HG03280 (cell line): ENCODE results near the gene ANKRD44.
"Not testable (repeated sequence)": the region's sequence is repeated elsewhere in the genome, so short reads cannot be mapped to it uniquely, and the experiment has no call there.

Experiments used
- ATAC-seq: cut with Tn5 transposase; IDR thresholded peaks from one replicate; pipeline ENCODE4 v1.9.1; 2021; ENCODE audit warnings: mild to moderate bottlenecking, moderate library complexity; ENCODE audit not compliant: unreplicated experiment

ANKRD44 gene

DNA sequence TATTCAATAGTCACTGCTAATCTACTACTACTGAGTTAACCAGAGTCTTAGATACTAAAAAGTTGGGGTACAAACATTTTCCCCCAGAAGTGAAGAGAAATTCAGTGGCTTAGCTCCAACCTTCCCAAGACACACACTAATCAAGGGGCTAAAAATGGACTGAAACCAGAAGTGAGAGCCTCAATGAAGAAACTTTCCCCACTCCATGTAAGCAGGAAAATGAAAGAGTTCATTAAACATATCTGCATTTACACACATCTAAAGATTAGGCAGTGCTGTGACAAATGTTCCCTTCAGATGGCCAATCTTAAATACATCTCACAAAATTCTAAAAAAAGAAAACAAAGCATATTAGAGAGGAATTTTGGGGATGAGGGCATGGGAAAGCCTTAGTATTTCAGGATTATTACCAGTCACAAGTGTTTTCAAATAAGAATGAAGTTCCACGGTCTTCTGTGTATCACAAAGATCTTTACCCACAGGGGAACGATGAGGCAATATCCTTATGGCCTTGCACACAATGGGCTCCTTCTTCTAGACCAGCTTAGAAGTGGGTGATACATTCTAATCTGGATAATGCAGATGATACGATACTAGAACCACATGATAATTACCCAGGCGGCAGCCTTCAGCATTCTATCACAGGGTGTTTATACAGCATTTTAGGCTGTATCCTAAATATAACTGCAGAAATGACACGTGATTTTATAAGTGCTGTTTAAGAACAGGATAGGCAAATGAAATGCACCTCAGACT, 17.1 kb downstream of the ANKRD44 start:
- peak; percentile 30 for ATAC-seq

DNA sequence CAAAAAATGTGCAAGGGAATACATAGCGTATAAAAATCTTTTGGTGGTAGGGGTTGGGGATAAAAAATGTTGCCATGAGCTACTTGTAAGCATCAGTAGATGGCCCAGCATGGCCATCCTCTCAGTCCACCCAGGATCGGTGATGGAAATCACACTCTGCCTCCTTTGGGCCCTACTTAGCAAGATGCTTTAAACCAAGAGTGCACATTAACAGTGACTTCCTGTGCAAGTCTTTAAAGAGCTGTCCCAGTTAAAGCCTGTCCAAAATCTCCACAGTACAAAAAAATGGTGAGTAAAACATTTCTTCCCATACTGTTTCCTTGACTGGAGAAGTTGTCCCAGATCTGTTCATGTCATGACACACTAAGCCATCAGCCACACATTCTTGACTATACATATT, 18.0 kb downstream of the ANKRD44 start:
- ATAC-seq, result peak; percentile 34

DNA sequence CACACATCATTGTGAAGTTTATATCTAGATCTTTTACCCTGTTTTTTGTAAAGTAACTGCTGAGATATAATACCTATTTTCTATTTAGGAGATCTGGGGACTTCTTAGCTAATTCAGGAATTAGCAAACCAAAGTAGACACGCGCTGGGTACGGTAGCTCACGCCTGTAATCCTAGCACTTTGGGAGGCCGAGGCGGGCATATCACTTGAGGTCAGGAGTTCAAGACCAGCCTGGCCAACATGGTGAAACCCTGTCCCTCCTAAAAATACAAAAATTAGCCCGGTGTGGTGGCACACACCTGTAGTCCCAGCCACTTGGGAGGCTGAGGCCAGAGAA, 23.0 kb downstream of the ANKRD44 start:
- ATAC-seq, result not testable (repeated sequence)

DNA sequence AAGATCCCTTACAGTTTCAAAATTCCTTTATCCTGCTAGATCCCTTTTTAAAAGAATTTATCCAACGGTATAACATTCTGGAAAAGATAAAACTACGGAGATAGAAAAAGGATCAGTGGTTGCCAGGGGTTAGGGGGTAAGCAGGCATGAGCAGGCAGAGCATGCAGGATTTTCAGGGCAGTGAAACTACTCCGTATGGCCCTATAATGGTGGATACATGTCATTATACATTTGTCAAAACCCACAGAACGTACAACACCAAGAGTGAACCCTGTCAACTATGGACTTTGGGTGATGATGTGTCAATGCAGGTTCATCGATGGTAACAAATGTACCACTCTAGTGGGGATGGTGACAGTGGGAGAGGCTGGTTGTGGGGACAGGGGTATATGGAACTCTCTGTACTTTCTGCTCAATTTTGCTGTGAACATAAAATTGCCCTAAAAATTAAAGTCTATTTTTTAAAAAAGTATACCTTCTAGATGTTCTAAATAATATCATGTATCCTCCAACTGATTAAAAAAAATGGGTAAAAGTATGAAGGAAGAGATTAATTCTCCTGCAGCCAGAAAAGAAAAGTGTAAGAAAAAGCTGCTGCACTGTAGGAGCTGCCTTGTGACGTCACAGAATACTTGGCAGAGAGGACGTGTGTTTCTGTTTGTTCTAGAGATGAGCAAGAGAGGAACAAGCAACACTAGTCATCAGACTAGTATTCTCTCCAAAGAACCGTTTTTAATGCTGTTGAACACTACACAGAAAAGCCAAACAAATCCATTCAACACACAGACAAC, 23.6 kb downstream of the ANKRD44 start:
- peak; percentile 95 for ATAC-seq

DNA sequence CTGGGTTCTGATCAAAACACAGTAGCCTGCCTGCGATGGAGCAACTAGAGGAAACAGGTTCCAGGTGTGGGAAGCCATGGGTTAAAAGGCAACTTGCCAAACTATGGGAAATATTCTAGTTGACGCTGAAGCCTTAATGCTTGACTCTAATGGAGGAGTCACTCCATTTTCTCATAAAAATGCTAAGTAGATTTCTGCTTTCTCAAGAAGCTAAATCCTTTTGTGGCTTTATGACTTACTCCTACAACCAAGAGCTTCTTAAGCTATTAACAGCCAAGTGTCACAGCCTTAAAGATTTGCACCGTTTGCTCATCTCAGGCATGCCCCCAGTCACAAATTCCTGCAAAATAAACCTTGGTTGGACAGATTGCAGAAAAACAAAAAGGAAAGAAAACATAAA, 25.2 kb downstream of the ANKRD44 start:
- no peak for ATAC-seq

DNA sequence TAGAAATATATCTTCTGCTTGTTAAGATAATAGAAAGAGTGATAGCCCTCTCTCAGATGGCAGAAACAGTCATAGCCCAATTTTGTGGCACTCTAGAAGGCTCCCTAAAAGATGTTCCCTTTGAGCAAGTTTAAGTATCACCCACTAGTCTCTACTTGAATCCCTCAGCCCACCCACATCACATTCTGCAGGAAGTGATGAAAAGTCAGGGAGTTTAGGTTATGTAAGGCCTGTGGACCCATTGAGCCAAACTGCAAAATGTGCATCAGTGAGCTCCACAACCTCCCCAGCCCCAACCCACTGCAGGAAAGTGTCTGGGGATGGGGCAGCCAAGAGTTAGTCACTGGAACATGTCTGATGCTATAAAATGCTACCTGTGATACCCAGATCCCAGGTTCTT, 25.6 kb downstream of the ANKRD44 start:
- ATAC-seq, result no peak

DNA sequence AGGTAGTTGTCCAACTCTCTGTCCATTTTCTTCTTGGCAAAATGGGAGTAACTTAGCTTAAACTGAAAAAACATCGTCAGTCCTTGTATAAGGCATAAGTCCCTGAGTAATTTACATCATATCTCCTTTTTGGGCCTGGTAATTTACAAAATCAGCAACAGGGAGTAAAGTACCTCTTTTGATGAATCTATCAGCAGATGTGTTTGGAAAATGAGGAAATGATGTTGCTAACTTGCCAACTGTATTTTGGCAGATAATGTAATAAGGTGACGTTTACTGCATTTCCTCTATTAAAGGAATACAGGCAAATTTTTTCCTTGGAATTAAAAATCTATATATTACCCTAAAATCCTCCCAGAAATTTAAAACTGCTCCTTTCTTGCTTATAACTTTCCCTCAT, 29.2 kb downstream of the ANKRD44 start:
- ATAC-seq, result no peak

DNA sequence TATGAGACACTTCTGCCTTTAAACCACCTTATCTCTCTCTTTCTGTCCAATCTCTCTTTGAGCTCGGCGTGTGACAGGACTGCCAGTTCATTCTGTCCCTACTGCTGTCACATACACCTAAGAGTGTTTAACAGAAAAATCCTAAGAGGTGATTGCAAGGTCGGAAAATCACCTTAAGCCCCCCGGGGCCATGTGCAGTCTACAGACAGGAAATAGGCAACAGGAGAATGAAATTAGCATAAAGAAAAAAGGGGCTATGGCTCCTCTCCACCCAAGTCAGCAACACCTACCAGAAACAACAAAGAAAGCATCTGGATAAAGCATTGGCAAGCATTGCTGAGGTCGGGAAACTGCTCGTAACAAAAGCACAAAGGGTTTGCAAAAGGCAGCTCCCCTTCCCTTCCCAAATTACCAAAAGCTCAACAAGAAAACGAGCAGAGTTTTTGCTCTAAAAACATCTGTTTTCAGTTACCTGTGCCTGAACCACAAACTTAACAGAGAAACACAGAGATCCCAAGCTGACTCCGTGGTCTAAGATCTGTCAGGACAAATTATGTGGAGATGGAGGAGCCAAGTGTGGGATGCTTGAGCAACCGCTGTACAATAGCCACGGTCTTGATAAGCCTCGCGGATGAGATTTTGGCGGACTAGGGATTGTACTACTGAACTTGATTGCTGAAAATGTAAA, 30.4 kb downstream of the ANKRD44 start:
- no peak for ATAC-seq

DNA sequence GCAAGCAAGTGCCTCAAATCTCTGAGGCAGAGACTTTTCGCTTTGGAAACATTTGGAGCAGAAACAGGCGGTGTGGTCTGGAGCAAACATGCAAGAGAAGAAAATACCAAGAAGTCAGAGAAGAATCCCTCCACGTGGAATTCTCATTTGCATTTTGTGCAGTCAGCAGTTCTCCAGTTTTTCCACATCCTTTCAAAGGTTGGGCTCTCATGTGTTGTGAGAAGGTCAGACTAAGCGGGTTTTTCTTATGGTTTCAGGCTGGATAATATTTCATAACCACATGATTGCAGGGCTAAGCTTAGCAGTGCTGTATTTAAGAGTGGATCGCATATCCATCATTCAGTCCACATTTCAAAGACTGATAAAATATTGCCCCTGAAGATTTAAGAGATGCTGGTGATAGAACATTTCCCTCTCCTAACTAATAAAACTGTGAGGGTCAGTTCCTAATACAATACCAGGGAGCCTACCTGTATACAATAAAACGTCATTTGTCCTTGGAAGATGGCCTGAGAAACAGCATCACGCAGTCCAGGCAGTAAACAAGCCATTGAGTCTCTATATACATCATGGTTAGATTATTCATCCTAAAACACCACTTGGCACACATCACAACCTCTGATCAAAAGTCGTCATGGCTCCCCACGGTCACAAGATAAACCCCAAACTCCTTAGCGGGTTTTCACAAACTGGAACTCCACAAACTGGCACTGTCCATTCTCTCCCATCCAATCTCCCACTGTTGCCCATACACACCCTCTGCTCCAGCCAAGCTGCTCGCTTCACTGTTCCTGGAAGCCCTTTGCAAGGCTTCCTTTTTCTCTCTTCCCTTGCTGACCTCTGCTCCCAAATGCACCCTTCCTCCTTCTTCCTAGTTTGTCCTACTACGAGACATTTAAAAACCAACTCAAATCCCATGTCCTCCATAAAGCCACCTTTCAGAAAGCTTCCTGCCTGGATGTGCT, 31.5 kb downstream of the ANKRD44 start:
- no peak for ATAC-seq

DNA sequence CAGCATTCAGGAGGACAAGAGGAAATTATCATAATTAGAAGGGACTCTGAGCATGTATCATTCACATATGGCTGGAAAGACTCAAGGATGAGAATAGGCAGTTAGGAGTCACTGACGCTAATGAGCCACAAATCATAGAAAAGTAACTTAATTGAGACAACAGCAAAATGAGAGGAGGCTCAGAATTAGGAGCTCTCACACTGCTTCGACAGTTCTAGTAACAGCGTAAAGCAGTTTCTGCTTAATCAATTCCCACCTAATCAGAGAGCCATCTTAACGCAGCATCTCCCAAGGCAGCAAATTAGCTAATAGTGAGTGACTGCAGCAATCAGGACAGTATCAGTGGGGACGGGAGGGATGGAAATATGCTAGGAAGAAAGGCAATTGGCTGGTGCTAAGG, 32.8 kb downstream of the ANKRD44 start:
- ATAC-seq, result no peak

DNA sequence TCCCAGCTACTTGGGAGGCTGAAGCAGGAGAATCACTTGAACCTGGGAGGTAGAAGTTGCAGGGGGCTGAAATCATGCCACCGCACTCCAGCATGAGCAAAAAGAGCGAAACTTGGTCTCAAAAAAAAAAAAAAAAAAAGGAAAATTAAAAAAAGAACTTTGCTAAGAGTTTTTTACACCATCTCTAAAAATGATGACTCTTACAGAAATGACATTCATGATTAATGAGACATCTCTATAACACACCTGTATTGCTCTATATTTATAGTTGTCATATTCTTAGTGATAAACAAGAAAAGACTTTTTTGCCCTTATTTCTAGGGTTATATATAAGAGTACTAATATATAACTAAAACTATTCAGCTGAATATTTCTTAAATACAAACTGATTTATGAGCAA, 34.4 kb downstream of the ANKRD44 start:
- ATAC-seq, result no peak

DNA sequence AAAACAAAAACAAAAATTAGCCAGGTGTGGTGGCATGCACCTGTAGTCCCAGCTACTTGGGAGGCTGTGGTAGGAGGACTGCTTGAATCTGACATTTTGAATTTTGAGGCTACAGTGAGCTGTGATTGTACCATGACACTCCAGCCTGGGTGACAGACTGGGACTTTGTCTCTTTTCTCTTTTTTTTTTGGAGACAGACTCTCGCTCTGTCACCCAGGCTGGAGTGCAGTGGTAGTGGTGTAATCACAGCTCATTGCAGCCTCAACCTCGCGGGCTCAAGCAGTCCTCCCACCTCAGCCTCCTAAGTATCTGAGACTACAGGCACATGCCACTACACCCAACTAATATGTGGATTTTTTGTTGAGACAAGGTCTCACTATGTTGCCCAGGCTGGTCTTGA, 35.6 kb downstream of the ANKRD44 start:
- no peak for ATAC-seq

DNA sequence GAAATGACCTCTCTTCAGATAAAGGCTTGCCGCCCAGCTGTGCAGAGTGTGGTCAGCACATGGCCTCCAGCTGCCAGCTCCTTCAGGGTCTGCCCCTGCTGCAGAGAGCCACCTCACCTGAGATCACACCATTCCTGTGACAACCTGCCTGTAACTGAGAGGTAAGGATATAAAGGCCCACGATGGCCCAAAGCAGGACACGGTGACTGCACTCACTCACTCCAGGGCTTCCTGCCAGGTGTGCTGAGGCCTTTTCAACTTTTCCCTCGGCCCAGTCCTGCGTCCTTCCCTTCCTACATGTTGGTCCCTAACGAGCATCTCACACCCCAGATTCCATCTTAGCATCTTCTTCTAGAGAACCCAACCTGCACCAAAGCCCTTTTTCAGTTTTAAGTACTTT, 36.2 kb downstream of the ANKRD44 start:
- ATAC-seq, result no peak

DNA sequence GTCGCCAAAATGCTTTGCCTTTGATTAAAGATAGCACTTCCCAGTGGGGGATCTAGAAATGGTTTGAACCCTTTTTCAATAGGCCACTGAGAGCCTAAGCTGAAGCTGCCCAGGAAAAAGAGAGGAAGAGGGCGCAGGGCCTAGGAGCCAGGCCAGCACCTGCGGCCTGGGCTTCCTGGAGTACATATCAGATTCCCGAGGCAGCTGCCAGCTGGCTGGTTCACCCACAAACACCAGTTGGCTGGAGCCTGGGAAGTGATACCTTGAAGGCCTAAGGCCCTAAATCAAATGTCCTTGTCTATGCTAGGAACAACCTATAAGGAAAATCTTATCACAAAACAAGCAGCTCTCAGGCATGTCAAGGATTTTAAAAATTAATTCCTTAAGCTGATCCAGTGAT, 37.1 kb downstream of the ANKRD44 start:
- no peak for ATAC-seq

DNA sequence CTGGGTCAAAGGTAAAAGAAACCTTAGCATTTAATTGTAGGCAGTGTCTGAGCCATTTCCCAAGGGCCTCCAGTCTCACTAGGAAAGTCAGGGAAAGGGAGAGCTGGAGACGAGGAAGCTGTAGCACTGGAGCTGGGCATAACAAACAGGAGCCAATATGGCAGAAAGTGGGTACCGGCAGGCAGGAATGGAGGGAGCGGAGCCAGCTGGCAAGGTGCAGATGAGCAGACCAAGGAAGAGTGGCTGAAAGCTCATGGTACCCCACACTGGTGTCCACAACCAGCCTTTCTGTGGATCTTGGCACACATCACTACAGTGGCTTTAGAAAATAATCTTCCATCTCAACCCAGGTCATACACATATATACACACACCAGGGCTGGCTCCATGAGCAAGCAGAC, 40.0 kb downstream of the ANKRD44 start:
- no peak for ATAC-seq

DNA sequence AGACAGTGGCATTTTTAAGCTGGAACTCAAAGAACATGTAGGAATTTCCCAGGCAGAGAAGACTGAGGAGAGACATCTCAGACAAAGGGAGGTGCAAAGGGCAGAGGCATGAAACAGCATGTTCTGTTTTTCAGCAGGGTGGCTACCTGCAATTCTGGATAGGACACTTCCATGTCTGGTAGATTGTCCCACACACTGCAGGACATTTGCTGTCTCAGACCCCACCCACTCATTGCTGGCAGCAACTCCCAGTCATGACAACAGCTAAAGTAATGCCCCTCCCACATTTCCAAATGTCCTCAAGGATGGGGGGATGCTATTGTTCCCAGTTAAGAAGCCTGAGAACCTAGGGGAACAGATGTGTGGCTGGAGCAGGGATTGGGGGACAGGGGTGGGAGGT, 40.8 kb downstream of the ANKRD44 start:
- no peak for ATAC-seq

DNA sequence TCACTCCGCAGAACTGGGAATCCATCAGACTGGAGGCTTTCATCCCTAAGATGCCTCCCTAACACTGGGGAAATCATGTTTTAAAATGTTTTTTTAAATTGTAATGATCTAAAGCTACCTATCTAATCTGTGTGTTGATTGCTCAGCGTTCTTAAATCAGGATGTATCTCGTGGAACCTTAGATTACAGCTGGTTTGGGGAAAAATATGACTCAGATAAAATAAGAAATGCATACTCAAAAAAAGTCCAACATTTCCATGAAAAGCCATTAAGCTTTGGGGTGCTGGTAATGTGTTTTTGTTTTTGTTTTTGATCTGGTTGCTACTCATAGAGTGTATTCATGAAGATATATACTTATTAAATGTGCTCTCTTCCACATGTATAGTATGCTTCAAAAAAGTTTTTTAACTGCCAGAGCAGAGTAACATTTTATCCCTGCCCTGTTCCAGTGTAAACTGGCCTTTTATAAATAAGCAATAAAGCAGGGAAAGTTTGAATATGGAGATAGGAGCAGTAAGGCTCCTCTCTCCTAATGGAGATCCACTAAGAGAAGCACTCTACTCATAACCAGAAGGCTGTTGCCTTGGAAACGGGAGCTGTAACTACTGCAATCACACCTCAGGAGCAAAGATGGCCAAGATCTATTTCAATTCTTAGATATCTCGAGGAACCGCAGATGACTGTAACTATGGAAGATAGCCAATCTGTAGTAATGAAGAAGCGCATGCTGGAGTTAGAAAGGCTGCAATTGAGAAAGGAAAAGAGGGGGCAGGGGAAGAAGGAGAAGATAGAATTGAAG, 41.6 kb downstream of the ANKRD44 start:
- ATAC-seq, result peak; percentile 75

DNA sequence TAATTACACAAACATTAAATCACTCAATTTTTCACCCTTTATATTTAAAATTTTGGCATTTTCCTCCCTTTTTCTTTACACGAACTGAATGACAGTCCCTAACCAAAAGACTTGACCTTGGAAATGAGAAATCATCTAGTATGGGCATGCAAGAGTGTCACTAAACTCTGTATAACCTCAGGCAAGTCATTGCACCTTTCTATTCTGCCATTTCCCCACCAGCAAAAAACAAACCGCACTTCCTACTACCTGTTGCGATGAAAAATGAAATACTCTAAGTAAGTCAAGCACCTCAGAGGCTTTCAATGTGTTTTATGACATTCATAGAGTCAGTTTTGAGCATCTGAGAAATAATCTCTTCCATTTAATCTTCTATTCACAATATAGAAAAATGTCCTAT, 44.1 kb downstream of the ANKRD44 start:
- no peak for ATAC-seq

DNA sequence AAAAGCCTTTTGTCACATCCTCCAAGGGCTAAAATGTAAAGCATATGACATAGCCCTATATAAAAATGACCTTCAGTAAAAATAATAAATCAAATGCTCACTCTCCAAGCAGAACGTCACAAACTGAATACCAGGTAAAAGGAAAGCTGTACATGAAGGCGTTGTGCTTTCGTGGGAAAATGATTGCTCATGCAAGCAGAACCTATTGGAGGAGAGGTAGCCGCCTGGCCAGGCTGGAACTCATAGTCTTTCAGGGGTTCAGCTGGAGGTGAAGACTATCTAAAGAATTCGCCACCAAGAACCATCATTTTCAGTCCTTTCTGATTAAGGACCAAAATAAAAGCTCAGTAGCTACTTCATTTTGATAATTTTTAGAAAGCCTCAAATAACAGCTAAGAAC, 44.7 kb downstream of the ANKRD44 start:
- ATAC-seq, result no peak

DNA sequence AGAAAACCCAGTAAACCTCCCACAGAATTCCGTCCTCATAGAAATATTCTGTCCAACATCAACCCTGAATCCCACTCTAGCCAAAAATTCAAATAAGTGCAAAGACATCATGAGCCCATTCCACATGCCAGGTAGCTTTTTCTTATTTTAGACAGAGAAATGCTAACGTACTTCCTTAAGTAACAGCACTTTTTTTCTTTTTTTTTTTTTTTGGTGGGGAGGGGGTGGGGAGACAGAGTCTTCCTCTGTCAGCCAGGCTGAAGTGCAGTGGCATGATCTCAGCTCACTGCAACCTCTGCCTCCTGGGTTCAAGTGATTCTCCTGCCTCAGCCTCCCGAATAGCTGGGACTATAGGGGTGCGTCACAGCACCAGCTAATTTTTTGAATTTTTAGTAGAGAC, 45.5 kb downstream of the ANKRD44 start:
- no peak for ATAC-seq
